GM19468 (cell line): ENCODE measurements around the gene PHACTR3.

Source experiments
- ATAC-seq: cut with Tn5 transposase; IDR thresholded peaks from one replicate; pipeline ENCODE4 v1.9.1; 2021; ENCODE audit warnings: mild to moderate bottlenecking, moderate library complexity, moderate number of reproducible peaks; ENCODE audit not compliant: unreplicated experiment; ENCODE audit errors: extremely low read depth

PHACTR3 gene

GRCh38 chr20:59806578-59806975 is 202.2 kb downstream of the PHACTR3 start:
- no peak for ATAC-seq

DNA sequence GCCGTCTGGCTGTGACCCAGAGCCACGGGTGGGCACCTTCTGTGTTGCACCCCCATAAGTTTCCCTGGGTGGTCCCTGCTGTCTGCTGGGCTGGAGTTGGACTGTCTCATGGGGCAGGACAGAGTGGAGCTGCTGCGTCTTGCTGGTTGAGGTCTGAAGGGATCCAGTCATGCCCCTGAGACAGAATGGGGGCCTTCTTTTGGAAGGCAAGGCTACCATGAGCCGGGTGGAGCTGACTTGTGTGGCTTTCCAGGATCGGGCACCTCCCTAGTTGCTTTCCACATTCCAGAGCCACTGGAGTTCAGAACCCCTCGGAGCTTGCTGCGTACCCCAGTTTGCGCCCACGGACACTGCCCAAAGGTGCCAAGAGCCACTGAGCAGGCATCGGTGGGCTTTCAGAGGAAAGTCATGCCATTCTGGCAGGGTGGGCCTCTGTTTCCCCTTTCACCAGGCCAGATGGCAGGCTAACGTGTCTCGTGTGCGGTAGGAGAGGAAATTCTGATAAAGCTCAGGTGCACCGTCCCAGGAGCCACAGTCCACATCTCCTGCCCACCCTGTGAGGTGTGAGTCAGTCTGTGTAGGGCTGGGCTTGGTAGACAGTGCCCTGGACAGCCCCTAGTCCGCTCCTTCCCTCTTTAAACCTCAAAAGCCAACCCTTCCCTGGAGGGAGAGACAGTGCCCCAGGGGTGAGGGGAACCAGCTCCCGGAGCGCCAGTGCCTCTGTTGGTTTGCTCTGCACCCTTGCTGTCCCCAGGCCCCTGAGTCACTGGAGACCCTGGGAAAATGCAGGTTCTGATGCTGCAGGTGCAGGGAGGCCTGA is 203.8 kb downstream of the PHACTR3 start:
- ATAC-seq, result no peak

DNA sequence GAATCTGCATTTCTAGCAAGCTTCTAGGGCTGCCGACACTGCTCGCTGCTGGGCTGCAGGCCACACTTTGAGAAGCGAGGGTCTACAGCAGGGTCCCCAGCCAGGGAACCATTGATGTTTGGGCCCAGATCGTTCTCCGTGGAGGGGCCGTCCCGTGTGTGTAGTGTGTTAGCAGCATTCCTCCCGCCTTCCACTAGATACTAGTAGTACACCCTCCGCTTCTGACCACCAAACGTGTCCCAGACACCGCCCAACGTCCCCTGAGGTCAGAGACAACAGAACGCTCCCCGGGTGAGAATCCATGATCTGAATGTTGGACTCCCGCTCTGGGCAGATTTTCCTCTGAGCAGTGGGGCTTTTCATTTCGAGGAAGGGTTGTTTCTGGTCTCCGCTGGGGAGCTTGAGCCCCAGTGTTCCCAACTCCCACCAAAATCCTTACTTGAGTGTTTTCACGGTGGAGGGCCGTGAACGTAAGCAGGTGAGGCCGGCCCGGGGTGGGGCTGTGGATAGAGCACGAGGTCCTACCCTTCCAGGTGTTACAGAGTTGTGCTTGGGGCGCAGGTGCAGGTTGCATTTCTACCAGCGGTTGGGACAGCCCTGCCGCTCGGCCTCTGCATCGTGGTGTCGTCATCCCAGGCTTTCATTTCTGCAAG is 204.5 kb downstream of the PHACTR3 start:
- no peak for ATAC-seq

DNA sequence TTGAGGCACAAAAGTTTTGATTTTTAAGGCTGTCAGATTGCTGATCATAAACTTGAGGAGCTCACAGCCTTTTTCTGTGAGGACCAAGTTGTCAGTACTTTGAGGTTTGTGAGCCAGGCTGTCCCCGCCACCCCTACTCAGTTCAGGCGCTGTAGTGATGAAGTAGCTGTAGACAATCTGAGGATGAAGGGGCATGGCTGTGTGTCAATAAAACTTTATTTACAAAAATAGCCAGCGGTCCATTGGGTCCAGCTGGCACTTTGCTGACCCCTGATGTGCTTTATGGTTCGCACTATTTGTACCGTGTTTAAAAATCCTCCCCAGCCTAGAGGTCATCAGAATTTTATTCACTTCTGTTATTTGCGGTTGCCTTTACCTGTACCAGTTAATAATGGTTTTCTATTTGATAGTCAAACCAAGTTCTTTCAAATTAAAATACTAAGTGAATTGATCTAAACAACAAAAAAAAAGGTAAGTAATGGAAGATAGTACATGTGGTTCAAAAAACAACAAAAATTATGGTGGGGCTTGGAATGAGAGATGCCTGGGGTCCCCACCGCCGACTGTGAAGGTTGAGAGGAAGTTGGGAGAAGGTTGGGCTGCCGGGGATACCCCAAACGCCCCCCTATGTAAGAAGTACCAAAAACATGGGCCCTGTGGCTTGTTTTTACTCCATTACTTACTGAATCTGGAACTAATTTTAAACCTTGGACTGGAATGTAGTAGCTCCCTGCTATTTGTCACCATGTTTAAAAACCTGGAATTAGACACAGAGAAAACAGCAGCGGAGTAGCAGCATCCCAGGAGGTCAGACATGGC is 205.5 kb downstream of the PHACTR3 start:
- ATAC-seq, result no peak

DNA sequence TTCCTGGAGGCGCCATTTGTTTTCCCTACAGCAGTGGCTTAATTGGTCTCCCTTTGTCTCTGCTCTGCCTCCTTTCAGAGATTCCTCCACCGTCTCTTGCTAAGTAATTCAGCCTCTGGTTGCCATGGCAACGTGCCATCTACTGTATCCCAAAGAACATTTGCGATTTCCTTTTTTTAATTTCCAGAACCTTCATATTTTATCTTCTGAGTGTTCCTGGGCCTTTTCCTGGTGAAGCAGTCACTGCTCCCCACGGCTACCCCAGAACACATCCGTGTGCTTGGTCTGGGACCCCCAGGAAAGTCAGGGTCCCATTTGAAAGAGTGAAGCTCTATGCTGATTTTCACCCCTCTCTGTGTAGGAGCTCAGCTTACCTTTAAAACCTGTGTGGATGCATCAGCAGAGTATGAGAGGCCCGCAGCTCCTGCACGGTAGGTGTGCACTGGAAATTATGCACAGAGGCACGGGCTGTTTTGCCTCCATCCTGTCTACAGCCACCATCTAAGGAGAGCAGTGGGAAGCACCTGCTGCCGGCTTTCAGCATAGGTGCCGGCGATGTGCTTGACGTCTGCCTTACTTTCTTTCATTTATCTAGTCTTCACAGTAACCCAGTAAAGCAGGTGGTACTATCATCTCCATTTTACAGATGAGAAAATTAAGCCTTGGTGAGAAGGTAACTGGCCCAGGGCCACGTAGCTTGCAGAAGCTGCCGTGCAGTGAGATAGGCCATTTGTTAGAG is 206.3 kb downstream of the PHACTR3 start:
- ATAC-seq, result no peak

- no peak for ATAC-seq
Measured at GRCh38 chr20:59811681-59812171, 207.4 kb downstream of the PHACTR3 start.

- ATAC-seq, result no peak
Measured at GRCh38 chr20:59812286-59813125, 208.2 kb downstream of the PHACTR3 start.

DNA sequence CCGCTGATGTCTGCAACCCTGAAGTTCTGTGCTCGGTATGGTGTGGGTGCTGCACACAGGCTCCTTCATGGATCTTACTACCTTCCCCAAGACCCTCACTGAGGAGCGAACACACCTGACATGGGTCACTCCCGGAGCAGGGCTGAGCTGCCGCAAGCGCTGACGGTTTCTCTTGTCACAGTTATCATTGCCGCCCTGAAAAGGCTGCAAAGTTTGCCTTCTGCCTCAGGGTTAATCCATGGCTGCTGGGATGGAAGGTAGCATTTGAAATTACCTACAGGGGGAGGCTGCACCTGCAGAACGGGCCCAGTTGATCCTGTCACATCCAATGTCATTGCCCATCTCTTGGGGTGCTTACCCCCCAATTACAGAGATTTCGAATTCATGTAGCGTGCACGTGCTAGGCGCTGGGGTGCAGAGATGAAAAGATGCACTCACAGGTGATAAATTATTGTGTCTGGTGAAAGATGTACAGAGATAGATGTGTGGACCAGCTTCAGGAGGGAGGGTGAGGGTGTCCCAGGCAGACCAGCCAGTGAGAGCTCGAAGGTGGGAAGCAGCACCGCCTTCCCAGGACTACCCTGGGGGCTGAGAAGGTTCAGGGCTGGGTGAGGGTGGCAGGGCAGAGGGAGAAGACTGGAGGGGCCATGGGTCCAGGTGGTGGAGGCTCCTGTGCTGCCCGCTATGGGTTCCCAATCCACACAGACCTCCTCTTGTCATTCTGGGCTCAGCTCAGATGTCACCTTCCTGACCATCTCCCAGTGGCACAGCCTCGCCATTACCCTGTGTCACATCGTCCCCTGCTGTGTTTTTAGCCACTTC is 209.0 kb downstream of the PHACTR3 start:
- no peak for ATAC-seq

- ATAC-seq, result no peak
Measured at GRCh38 chr20:59813948-59814839, 209.9 kb downstream of the PHACTR3 start.

GRCh38 chr20:59814840-59815340 is 210.6 kb downstream of the PHACTR3 start:
- no peak for ATAC-seq

GRCh38 chr20:59816146-59816738 is 211.9 kb downstream of the PHACTR3 start:
- no peak for ATAC-seq

GRCh38 chr20:59817406-59817805 is 213.1 kb downstream of the PHACTR3 start:
- no peak for ATAC-seq

- no peak for ATAC-seq
Measured at GRCh38 chr20:59817846-59818615, 213.7 kb downstream of the PHACTR3 start.

GRCh38 chr20:59818911-59819310 is 214.6 kb downstream of the PHACTR3 start:
- ATAC-seq, result no peak

DNA sequence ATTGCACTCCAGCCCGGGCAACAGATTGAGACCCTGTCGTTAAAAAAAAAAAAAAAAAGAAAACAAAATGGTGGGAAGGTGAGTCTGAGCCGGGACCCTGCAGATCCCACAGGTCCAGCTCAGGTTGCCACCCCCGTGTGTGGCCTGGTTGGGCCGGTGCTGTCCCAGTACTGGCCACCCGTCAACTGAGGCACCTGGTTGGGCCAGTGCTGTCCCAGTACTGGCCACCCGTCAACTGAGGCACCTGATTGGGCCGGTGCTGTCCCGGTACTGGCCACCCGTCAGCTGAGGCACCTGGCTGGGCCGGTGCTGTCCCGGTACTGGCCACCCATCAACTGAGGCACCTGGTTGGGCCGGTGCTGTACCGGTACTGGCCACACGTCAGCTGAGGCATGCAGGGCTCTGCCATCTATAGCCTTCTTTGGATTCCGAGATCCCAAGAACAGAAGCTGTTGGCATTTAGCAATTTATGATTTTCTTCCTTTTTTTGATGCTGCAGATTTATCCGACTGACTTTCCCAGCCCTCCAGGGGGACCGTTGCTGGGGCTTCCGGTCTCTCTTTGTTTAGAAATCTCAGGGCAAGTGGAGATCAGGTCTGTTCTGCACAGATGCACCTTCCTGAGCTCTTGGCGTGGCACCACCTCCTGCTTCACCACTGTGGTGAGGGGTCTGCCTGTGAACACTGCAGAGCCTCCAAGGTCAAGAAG is 215.3 kb downstream of the PHACTR3 start:
- ATAC-seq, result no peak
